Inflammatory macrophage treated with lipopolysaccharide for 1 hour (primary cell): Measurements from ENCODE around the gene PRDX4.
"Not testable (repeated sequence)": the region's sequence is repeated elsewhere in the genome, so short reads cannot be mapped to it uniquely, and the experiment has no call there.

Experiments
- DNase-seq, 2 donors: peaks; one replicate each; pipeline ENCODE4 v3.0.0-alpha.2; 2020 to 2022

PRDX4 gene

DNA sequence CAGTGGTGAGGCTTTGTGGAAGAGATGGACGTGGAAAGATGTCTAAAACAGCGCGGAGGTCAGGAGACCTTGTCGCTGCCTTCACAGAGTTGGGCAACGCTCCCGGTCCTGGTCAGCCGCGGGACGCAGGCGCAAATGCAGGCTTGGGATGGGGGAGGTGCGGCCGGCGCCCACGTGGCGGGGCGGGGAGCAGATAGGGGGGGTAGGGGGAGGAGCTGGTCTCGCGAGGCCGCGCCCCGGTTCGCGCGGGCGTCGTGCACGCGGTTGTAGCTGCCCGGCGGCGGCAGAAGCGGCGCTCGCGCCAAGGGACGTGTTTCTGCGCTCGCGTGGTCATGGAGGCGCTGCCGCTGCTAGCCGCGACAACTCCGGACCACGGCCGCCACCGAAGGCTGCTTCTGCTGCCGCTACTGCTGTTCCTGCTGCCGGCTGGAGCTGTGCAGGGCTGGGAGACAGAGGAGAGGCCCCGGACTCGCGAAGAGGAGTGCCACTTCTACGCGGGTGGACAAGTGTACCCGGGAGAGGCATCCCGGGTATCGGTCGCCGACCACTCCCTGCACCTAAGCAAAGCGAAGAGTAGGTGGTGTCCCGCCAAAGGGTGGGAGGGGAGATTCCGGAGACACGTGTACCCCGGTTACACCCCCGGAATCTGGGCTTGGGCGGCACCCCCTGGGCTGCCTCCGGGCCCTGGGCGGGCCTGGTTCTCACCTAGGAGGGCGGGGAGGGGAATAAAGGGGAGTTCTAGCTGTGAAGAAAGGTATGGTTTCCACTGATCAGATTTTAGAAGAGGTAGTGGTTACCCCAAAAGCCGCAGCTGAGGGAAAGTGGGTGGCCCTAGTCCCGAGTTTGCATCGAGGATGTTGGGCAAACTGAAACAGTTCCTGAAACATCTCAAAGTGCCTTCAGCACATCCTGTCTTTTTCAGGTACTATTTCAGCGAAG, at the start of gene PRDX4:
Gene PRDX4, plus strand, starts transcription at position 255 of the 939 bp plus-strand sequence. Its CDS starts 78 bp downstream, at position 333.
- peak; percentile 80 to 83 for DNase-seq

DNA sequence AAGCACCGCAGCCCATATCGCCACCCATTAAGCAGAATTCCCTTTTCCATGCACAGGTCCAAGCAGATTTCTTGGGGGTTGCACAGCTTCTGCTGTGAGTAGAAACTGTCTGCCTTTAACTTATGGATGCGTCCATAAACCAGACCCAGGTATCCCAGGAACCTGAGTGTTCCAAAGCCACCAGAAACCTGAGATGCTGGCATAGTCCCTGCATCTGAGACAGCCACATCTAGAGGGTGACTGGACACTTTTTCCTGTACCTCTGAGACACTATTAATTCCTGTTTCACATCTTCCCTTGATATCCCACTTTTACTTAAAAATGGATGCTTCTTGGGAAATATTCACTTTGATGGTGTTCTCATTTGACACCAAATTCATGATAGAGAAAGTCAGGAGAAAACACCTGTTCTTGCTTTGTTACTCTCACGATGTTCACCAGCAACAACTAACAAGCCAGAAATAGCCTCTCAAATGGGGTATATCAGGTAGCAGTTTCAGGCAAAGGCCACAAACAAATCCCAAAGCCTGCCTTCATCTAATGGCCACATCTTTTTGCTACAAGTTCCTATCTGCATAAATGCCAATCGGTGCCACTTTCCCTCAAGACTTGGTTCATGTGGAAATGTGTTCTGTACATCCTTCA, 45.5 kb upstream of the PRDX4 start:
- no peak for DNase-seq

DNA sequence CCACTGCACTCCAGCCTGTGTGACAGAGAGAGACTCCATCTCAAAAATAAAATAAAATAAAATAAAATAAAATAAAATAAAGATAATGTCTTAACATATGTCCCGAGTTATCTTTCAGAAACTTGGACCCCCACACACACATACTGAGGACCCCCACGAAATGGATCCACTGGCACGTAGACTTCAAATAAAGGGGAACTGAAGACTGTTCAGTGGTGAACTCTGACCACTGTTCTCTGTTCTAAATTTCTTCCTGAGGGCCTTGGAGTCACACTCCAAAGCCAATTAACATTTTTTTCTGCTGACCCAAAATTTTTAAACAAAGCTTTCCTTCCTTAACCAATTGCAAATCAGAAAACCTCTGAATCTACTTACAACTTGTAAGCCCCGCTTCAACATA, 43.5 kb upstream of the PRDX4 start:
- DNase-seq, result no peak

DNA sequence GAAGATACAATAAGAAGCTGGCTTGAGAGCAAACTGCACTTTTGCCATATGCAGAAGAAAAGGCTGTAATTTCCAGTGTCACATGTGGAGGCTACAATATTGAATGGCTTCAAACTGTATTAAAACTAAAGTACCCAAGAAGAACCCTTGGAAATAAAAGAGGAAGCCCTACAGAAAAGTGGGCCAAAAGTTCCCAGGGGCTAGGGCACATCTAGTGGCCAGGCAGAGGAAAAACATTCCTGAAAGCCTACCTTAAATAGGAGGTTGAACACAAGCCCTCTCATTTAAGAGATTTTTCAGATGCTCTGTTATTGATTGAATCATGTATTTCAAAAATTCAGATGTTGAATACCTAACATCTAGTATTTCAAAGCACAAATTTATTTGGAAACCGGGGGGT, 40.6 kb upstream of the PRDX4 start:
- DNase-seq, result no peak

DNA sequence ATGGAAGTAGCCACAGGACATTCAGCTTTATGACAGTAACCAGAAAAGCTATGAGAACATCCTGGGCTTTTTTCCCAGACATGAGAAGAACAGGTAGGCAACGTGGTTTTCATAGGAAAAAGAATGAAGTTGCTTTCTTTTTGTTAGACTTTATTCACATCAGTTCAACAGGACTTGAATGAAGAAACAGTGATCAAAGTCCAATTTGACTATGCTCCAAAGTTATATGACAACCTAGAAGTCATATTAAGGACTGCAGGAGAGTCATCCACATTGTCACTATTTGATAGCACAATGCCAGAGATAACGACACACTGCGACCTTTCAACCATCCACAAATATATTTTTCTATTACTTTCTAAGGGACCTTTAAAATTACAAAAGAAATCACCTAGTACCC, 39.2 kb upstream of the PRDX4 start:
- DNase-seq, result no peak

DNA sequence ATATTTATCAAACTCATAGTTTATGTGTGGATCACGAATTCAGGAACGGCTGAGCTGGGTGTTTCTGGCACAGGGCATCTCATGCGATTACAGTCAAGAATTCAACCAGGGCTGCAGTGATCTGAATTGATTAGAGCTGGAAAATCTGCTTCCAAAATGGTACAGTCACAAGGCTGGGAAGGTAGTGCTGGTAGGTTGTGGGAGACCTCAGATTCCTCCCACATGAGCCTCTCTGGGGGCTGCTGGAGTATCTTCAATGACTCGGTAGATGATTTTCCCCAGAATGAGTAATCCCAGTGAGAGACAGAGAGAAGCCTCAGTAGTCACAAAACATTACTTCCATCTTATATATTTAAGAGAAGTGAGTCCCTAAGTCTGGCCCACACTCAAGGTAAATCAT, 36.2 kb upstream of the PRDX4 start:
- no peak for DNase-seq

DNA sequence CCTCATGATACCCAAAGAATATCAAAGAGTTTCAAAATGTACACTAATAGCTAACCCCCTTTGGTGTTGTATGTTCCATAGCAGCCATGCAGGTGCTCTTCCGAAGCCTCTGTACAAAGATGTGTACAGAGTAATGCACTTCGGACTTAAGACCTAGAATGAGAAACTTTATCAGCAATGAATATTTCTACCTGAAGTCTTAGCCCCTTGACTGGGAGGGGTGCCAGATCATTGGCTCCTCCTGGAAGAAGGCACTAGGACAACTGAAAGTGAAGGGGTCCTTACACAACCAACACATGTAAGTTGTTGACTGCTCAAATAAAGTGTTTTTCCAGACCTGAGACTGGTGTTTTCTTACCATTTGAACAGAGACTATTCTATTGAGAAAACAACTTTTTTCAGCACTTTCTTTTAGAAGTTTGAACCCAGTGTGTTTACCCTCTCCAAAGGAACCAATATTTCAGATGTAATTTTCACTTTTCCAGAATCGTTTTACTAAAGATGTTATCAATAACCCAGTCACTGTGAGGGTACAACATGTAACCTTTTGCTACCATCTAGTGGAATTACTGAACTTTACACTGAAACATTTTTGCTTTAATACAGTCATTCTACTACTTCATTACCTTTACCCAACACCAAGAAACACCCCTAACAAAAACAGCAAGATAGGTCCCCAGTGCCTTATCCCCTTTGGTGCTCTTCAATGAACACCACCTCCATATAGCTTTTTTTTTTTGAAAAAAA, 33.3 kb upstream of the PRDX4 start:
- no peak for DNase-seq

DNA sequence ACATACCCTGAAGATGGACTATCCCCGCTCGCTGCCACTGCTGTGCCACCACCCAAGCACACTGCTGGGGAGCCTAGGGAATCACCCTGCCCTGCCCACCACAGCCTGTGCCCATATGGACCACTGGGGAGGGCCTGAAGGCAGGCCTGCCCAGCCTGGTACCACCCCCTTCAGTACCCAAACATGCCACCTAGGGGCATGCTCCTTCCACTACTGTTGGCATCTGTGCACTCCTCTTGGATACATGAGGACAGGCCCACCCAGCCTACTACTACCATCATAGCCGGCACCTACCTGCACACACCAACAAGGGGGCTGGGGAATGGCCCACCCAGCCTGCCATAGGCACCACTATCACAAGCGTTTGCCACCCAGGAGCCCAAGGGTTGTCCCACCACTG, 30.1 kb upstream of the PRDX4 start:
- no peak for DNase-seq

DNA sequence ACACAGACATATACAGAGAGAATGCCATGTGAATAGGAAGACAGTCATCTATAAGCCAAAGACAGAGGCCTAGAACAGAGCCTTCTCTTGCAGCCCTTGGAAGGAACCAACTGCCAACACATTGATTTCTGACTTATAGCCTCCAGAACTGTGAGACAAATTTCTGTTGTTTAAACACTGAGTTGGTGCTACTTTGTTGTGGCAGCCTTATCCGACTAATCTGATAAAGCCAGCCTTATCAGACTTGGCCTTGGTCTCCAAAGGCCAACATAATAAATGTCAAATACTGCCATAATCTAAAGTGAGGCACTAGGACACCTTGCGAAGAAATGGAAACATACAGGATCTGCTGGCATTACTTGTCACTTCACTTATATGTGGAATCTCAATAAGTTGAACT, 24.3 kb upstream of the PRDX4 start:
- DNase-seq, result no peak

DNA sequence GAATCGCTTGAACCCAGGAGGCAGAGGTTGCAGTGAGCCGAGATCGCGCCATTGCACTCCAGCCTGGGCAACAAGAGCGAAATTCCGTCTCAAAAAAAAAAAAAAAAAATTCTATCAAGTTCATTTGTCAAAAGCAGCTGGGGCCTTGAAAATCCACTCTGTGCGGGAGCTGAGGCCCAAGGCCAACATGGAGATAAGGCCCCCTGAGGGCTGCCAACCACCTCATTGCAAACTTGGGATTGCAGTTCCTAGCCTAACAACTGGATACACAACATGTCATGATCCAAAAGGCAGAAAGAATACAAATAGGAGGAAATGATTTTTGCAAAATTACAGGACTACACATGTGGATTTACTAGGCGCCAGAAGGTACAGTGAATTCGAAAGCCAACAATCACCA, 22.5 kb upstream of the PRDX4 start:
- DNase-seq, result no peak

DNA sequence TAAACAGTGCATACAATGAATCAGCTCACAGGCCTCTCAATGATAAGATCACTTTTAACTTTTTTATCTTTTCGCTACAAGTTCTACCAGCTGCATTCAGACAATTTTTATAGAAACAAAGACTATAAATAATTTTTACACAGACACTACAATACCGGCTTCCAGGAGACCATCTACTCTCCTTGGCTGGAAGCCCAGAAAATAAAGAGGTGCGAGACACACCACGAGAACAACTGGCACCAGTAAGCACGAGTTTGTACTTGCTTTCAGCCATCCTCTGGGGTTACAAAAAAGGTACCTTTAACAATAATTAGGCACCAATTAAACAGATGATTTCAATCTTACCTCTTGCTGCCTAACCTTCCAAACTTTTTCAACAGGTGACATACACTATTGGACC, 11.2 kb upstream of the PRDX4 start:
- DNase-seq, result no peak

DNA sequence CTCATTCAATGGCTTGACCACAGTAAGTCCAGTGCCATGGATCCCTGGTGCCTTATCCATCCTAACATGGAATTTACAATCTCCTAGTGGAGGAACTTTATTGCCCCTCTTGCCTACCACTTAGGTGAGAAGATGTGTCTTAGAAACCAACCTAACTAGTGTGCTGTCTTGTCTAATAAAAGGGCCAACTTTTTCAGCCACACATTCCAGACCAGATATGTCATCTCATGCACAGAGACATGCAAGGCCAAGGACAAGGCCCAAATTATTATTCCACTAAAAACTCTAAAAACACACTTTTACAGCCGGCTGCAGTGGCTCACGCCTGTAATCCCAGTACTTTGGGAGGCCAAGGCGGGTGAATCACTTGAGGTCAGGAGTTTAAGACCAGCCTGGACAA, 10.6 kb upstream of the PRDX4 start:
- DNase-seq, result no peak

DNA sequence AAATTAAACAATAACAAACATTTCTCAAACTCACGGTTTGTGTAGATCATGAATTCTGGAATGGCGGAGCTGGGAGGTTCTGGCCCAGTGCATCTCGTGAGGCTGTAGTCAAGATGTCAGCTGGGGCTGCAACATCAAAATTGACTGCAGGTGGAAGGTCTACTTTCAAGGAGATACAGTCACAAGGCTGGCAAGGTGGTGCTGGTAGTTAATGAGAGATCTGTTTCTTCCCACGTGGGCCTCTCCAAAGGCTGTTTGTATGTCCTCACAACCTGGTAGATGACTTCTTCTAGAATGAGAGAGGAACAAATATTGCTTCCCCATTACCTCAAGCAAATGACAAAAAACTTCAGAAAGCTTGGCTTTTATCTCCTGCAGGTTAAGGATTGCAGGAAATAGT, 8.0 kb upstream of the PRDX4 start:
- no peak for DNase-seq

DNA sequence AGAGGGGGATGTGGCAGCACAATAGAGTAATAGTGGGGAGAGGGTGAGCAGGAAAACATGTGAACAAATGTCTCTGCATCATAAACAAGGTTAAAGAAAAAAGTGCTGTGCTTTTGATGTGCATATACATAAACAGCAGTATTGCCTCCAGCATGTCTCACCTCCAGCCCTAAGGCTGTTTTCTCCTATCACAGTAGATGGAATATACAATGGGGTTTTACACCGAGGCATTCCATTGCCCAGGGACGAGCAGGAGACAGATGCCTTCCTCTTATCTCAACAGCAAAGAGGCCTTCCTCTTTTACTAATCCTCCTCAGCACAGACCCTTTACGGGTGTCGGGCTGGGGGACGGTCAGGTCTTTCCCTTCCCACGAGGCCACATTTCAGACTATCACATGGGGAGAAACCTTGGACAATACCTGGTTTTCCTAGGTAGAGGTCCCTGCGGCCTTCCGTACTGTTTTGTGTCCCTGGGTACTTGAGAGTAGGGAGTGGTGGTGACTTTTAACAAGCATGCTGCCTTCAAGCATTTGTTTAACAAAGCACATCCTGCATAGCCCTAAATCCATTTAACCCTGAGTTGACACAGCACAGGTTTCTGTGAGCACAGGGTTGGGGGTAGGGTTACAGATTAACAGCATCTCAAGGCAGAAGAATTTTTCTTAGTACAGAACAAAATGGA, 7.1 kb upstream of the PRDX4 start:
- not testable (repeated sequence) for DNase-seq

DNA sequence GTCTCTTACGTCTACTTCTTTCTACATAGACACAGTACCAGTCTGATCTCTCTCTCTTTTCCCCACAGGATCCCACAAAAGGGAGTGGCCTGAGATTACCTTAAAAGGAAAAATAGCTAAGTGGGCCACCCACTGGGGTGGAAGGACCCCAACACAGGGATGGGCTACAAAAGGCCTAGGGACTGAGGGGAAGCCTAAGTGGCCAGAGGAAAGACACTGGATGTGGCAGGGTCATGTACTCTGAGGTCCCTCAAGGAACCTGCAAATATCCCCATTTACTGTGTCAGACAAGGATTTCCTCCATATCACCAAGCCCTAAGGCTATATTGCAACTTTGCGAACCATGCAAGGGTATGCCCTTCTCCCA, 6.5 kb upstream of the PRDX4 start:
- no peak for DNase-seq

DNA sequence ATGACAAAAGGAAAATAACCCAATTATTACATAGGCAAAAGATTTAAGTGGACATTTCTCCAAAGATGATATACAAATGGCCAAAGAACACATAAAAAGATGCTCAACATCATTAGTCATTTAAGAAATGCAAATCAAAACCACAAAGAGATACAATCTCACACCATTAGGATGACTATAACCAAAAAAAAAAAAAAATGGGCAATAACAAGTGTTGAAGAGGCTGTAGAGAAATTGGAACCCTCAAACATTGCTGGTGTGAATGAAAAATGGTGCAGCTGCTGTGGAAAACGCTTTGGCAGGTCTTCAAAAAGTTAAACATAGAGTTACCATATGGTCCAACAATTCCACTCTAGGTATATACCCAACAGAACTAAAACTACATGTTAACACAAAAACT, 5.6 kb upstream of the PRDX4 start:
- DNase-seq, result no peak

DNA sequence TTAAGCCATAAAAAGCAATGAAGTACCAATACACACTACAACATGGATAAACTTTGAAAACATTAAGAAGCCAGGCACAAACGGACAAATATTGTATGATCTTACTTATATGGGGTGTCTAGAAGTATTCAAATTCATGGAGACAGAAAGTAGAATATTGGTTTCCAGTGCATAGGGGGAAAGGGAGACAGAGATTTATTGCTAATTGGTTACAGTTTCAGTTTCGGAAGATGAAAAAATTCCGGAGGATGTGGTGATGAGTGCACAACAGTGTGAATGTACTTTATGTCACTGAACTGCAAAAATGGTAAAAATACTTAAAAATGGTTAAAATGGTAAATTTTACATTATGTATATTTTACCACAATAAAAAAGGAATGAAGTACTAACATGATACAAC, 5.1 kb upstream of the PRDX4 start:
- DNase-seq, result peak in 1 of 2 donors; percentile 3

DNA sequence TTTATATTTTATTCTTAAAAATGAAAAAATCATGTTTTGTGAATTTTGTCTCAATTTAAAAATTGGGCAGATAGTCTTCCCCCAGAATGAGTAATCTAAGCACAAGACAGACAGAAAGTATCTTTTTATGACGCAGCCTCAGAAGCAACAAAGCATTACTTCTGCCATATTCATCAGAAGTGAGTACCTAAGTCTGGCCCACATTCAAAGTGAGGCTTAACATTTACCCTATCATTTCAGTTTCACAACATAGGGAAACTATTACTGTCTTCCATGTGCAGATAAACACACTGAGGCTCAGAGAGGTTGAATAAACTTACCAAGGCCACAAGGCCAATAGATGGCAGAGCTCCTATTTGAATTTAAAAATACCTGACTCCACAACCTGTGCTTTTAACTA, 4.4 kb upstream of the PRDX4 start:
- no peak for DNase-seq

DNA sequence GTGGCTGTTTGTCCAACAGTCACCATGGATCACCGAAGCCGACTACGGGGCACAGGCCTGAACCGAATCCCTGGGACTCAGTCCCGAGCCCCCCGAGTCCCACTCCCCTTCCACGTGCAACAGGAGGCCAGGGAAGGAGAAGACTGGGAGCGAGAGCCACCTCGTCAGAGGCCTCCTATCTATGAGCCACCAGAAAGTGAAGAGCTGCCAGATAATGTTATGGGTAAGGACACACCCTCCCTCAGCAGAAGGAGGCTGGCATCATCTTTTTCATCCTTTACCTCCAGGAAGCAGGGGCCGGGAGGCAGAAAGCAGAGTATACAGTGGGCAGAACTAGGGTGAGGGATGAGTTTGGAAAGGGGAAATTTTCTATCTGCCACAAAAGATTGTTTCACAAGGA, 2.8 kb upstream of the PRDX4 start:
- no peak for DNase-seq

DNA sequence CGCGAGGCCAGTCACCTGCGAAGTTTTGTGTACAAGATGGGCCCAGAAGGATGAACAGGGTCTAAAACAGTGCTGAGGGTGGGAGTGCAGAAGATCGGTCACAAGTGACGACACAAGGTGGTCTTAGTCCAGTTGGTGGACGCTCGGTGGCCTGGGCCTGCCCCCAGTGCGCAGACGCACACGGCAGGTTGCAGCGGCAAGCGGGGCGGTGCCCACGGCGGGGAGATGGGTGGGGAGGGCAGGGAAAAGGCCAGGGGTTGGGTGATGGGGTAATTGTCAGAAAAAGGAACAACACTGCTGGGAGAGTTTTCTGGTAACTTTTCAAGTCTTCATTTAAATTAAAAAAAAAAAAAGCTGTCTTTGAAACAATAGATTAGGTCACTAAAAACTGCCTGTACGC, 1.0 kb upstream of the PRDX4 start:
- peak in 1 of 2 donors; percentile 21 for DNase-seq

DNA sequence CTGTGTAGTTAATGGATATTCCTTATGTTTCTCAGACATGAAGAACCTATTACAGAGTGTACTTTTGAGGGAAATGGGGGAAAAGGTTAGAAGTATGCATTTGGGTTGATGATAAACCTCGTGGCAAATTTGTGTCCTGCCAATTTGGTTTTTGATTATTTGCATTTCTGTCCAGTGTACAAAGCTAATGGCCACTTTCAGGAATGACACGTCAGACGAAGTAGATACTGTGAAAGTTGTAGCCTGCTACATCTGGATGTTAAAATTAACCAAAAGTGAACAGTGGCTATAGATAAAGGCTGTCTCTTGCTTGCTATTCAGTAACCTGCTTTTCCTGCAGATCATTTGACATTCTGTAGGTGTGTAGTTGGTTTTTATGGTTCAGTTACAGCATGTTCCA, 1.0 kb downstream of the PRDX4 start:
- DNase-seq, result peak in 1 of 2 donors; percentile 0

DNA sequence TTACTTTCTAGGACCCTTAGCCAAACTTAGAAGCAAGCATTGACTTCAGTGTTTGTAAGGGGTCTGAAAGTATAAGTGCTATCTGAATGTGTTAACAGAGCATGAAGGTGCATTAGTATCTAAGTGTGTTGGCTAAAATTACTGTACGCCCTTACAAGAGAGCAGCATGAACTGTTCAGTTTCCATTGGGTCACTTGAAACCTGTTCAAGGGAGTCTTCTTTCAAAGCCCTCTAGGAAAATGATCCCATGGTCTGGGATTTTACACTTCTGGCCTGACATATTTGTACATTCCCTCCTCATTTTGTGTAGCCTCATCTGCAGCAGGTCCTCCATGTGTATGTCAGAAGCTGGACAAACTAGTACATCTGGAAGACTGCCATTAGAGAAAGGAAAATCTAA, 3.2 kb downstream of the PRDX4 start:
- DNase-seq, result no peak

DNA sequence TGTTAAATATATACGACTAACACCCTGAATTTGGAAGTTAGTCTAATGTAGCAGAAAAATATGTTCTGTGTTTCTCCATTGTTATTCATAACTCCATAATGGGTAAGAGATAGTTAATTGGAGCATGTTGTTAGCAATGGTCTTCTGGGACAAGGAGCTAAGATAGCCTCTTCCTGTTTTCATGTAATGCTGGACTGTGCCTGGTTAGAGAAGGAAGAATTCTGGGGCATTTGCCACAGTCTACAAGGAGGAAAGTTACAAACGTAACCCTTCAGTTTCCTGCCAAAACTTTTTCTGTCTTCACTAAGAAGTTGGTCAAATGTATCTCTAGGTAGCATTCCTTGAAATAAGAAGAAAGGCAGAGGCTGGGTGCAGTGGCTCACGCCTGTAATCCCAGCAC, 5.8 kb downstream of the PRDX4 start:
- peak in 1 of 2 donors; percentile 0 for DNase-seq
